Caco-2 (cell line): ENCODE measurements around the gene EVA1A. TPM values are rescaled to one million over a fixed set of nuclear protein-coding genes. Genes with fewer than 3 reads are reported as not detected.

Experiments
- BruUV-seq: library from RNA; stranded (reverse); fragments of 400-500 nt; replicated peaks from 2 replicates; lab custom pipeline; 2021; lab: Mats Ljungman, UMichigan
- CTCF ChIA-PET: fragments of 300-600 bp; sonication (Branson Sonifier 250); formaldehyde crosslinking; loops from one replicate; lab custom pipeline; 2022; ENCODE audit warnings: antibody characterized with exemption; lab: Charles Lee
- POLR2A ChIA-PET: fragments of 300-600 bp; sonication (Branson Sonifier 250); formaldehyde crosslinking; loops from one replicate; lab custom pipeline; 2022; ENCODE audit warnings: antibody characterized with exemption; lab: Charles Lee
- DNase-seq, 2 experiments: peaks; one replicate each; pipeline versions ENCODE4 v3.0.0 to v3.0.0-alpha.2; 2020 to 2022
- H3K27me3 ChIP-seq: replicated peaks from 2 replicates; pipeline ENCODE4 v1.6.0; 2011; ENCODE audit warnings: low read length; ENCODE audit not compliant: control insufficient read depth, insufficient read depth
- H3K36me3 ChIP-seq: 2 replicates; pipeline ENCODE4 v1.5.1; 2011; ENCODE audit warnings: low read length; ENCODE audit not compliant: control insufficient read depth, insufficient read depth
- H3K4me1 ChIP-seq: fragments of 250-450 bp; sonication (Bioruptor Pico); 2 replicates; pipeline ENCODE4 v1.5.1; 2020; ENCODE audit warnings: mild to moderate bottlenecking
- H3K4me3 ChIP-seq: 2 replicates; pipeline ENCODE4 v1.5.1; 2011; ENCODE audit warnings: low read depth, mild to moderate bottlenecking, control low read depth, low read length
- H3K9me3 ChIP-seq: fragments of 250-450 bp; sonication (Bioruptor Pico); 2 replicates; pipeline ENCODE4 v1.5.1; 2020; ENCODE audit warnings: mild to moderate bottlenecking, moderate library complexity
- H3K27ac Mint-ChIP-seq: one replicate; pipeline ENCODE4 v1.8.0; 2022; ENCODE audit warnings: mixed read lengths; ENCODE audit not compliant: unreplicated experiment
- H3K27me3 Mint-ChIP-seq: one replicate; pipeline ENCODE4 v1.8.0; 2022; ENCODE audit warnings: mixed read lengths; ENCODE audit not compliant: insufficient read depth, unreplicated experiment
- H3K36me3 Mint-ChIP-seq: one replicate; pipeline ENCODE4 v1.8.0; 2022; ENCODE audit warnings: mild to moderate bottlenecking, mixed read lengths; ENCODE audit not compliant: insufficient read depth, unreplicated experiment
- H3K4me1 Mint-ChIP-seq: one replicate; pipeline ENCODE4 v1.8.0; 2022; ENCODE audit warnings: low read depth, mixed read lengths; ENCODE audit not compliant: unreplicated experiment
- H3K4me3 Mint-ChIP-seq: one replicate; pipeline ENCODE4 v1.8.0; 2022; ENCODE audit warnings: mild to moderate bottlenecking, moderate library complexity, mixed read lengths; ENCODE audit not compliant: unreplicated experiment
- H3K9me3 Mint-ChIP-seq: one replicate; pipeline ENCODE4 v1.8.0; 2022; ENCODE audit warnings: mixed read lengths; ENCODE audit not compliant: unreplicated experiment
- intact Hi-C: fragments of 100-400 bp; cut with micrococcal nuclease; formaldehyde crosslinking; loops from one replicate; pipeline ENCODE4 v1.10.0; 2022; ENCODE audit not compliant: unreplicated experiment
- total RNA-seq: library from RNA; stranded (reverse); gene quantifications from 2 replicates; pipeline ENCODE4 v1.2.3, GENCODE V29; 2022
- TF ChIP-seq, protein P1 (sequence below), 2 experiments: fragments of 200-600 bp in 1 of 2; IDR thresholded peaks; 1 replicate in 1 of 2; 2 replicates in 1 of 2; pipeline versions ENCODE4 v1.5.1 to v1.8.0; 2011 to 2022; ENCODE audit warnings: antibody characterized with exemption in 1 of 2, control low read depth in 1 of 2, inconsistent platforms in 1 of 2, low read depth in 1 of 2, low read length in 1 of 2, mild to moderate bottlenecking in 1 of 2, moderate library complexity in 1 of 2; ENCODE audit not compliant: insufficient read depth in 1 of 2, severe bottlenecking in 1 of 2, unreplicated experiment in 1 of 2

EVA1A gene
- total RNA-seq, 1 experiment from 2014 or later = 0.25 TPM

DNA sequence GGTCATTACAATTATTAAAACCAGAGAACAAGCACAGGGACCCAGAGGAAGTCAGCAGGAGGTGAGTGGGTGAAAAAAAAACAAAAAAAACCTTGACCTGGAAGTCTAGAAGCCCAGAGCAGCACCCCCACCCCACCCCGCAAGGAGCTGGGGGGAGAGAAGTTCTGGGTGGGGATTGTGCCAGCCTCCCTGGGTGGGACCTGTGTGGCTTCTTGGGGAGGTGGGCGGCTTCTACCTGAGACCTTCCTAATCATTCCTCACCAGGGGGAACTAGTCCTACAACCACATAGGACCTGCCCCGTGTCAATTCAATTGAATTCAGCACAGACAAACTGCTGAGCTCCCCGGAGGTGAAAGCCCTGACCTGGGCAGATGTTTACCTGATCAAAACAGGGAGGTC lies 17.3 kb downstream of the EVA1A start:
- Mint-ChIP-seq H3K4me1 (no peaks in the 10 kb centered on the region), H3K36me3 (no peaks in the 10 kb centered on the region), H3K9me3 (peaks cover 12% of the 10 kb centered on the region), H3K27ac (no peak overlapping the region), H3K4me3 (no peak overlapping the region), H3K27me3 (peaks cover 9% of the 10 kb centered on the region)
- no peaks in the 10 kb centered on the region for H3K4me1 ChIP-seq
- no peaks in the 10 kb centered on the region; the same call in 1 of the 2 replicates for H3K27me3 ChIP-seq
- no TSS peak for BruUV-seq
- DNase-seq = no peak
- no peaks in the 10 kb centered on the region for H3K9me3 ChIP-seq
- TF ChIP-seq, protein P1, sequence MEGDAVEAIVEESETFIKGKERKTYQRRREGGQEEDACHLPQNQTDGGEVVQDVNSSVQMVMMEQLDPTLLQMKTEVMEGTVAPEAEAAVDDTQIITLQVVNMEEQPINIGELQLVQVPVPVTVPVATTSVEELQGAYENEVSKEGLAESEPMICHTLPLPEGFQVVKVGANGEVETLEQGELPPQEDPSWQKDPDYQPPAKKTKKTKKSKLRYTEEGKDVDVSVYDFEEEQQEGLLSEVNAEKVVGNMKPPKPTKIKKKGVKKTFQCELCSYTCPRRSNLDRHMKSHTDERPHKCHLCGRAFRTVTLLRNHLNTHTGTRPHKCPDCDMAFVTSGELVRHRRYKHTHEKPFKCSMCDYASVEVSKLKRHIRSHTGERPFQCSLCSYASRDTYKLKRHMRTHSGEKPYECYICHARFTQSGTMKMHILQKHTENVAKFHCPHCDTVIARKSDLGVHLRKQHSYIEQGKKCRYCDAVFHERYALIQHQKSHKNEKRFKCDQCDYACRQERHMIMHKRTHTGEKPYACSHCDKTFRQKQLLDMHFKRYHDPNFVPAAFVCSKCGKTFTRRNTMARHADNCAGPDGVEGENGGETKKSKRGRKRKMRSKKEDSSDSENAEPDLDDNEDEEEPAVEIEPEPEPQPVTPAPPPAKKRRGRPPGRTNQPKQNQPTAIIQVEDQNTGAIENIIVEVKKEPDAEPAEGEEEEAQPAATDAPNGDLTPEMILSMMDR (IDR thresholded peaks at IDR 0.05; ENCODE audit: insufficient read depth in 1 of 2, low read depth in 1 of 2, low read length in 1 of 2, severe bottlenecking in 1 of 2, unreplicated experiment in 1 of 2) = no peak
- ChIA-PET POLR2A (no interaction called here), CTCF (no interaction called here)
- no peaks in the 10 kb centered on the region for H3K36me3 ChIP-seq
- H3K4me3 ChIP-seq = no peak overlapping the region
- intact Hi-C loops = no loop called here

DNA sequence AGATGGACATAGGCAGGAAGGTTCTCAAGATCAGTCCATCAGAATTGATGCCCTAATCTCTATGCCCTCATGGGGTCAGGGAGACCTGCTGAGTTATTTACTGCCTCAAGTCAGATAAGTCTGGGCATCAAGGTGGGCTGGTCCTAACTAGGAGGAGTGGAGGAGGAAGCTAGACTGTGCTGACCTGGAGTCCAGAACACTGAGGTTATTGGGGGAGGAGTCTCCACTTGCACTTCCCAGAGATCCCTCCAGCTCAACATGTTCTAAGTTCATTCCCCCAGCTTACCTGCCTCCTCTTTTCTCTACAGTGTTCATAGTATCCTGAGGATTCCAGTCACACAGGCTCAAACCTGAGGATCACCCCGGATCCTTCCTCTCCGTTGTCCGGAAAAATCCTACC lies 19.3 kb downstream of the EVA1A start:
- Mint-ChIP-seq H3K36me3 (no peaks in the 10 kb centered on the region), H3K4me1 (no peaks in the 10 kb centered on the region), H3K4me3 (no peak overlapping the region), H3K27ac (no peak overlapping the region), H3K27me3 (peaks cover 9% of the 10 kb centered on the region), H3K9me3 (peaks cover 21% of the 10 kb centered on the region)
- Histone ChIP-seq H3K4me1 (no peaks in the 10 kb centered on the region), H3K4me3 (no peak overlapping the region), H3K36me3 (no peaks in the 10 kb centered on the region), H3K9me3 (no peaks in the 10 kb centered on the region), H3K27me3 (no peaks in the 10 kb centered on the region)
- intact Hi-C loops = no loop called here
- no peak for DNase-seq
- no TSS peak for BruUV-seq
- ChIA-PET CTCF (no interaction called here), POLR2A (no interaction called here)
- TF ChIP-seq, protein P1 (IDR thresholded peaks at IDR 0.05; ENCODE audit: insufficient read depth in 1 of 2, low read depth in 1 of 2, low read length in 1 of 2, severe bottlenecking in 1 of 2, unreplicated experiment in 1 of 2) = no peak

DNA sequence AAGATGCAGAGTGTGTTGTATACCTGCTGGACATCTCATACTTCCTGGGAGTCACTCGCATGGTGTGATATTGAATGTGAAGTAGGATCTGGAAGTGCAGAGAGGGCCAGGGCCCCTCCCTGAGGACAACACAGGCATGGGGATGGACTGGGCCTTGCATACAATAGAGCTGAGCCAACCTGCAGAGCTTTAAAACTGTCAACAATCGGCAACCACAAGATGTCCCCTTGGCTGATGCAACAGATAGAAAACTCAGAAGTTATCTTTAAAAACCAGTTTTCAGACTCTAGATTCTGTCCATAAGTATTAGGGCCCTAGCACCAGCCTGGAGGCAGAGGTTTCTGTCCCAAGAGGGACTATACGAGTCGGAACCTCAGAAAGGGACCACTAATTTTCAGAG lies 19.7 kb downstream of the EVA1A start:
- Histone ChIP-seq H3K4me3 (no peak overlapping the region), H3K36me3 (no peaks in the 10 kb centered on the region), H3K9me3 (no peaks in the 10 kb centered on the region), H3K4me1 (no peaks in the 10 kb centered on the region), H3K27me3 (no peaks in the 10 kb centered on the region)
- TF ChIP-seq, protein P1 (IDR thresholded peaks at IDR 0.05; ENCODE audit: insufficient read depth in 1 of 2, low read depth in 1 of 2, low read length in 1 of 2, severe bottlenecking in 1 of 2, unreplicated experiment in 1 of 2) = no peak
- no TSS peak for BruUV-seq
- ChIA-PET POLR2A (no interaction called here), CTCF (no interaction called here)
- Mint-ChIP-seq H3K36me3 (no peaks in the 10 kb centered on the region), H3K9me3 (peaks cover 21% of the 10 kb centered on the region), H3K4me3 (no peak overlapping the region), H3K4me1 (no peaks in the 10 kb centered on the region), H3K27ac (no peak overlapping the region), H3K27me3 (peaks cover 9% of the 10 kb centered on the region)
- no peak for DNase-seq
- intact Hi-C loops = no loop called here
